Gastrocnemius medialis (tissue), 4 donors: ENCODE measurements around the gene SNORC. TPM values are rescaled to one million over a fixed set of nuclear protein-coding genes. Genes with fewer than 3 reads are reported as not detected.

Experiments used
- ATAC-seq, 2 donors: fragments of 150-250 bp; one replicate each; pipeline ENCODE4 v1.9.1; 2016
- DNase-seq, 2 donors: peaks; one replicate each; pipeline ENCODE4 v3.0.0-alpha.2; 2019
- H3K27ac ChIP-seq, 4 donors: fragments of 200-600 bp; sonication (generic); 1 replicate in 1 of 4; 2 replicates in 3 of 4; pipeline ENCODE4 v1.5.1; 2016 to 2018; ENCODE audit warnings: mild to moderate bottlenecking in 2 of 4, moderate library complexity in 1 of 4
- H3K27me3 ChIP-seq, 3 donors: fragments of 200-600 bp; sonication (generic) in 2 of 3; 1 replicate in 1 of 3; 2 replicates in 2 of 3; pipeline versions ENCODE4 v1.5.1 to v1.6.0; 2016 to 2019; ENCODE audit warnings: mild to moderate bottlenecking in 1 of 3, moderate library complexity in 1 of 3
- H3K36me3 ChIP-seq, 2 donors: fragments of 200-600 bp; sonication (generic) in 1 of 2; one replicate each; pipeline ENCODE4 v1.5.1; 2017 to 2018
- H3K4me1 ChIP-seq, 2 donors: fragments of 200-600 bp; sonication (generic) in 1 of 2; one replicate each; pipeline ENCODE4 v1.5.1; 2016 to 2017; ENCODE audit warnings: mild to moderate bottlenecking in 2 of 2
- H3K4me3 ChIP-seq, 4 donors: fragments of 200-600 bp; sonication (generic) in 3 of 4; 1 replicate in 1 of 4; 2 replicates in 3 of 4; pipeline ENCODE4 v1.5.1; 2016 to 2019; ENCODE audit warnings: mild to moderate bottlenecking in 2 of 4
- H3K9me3 ChIP-seq, 3 donors: fragments of 200-600 bp; sonication (generic) in 2 of 3; 1 replicate in 1 of 3; 2 replicates in 2 of 3; pipeline ENCODE4 v1.5.1; 2016 to 2019
- CTCF ChIP-seq, 5 experiments: fragments of 450-650 bp in 3 of 5; fragments of 200-600 bp in 2 of 5; sonication (generic) in 2 of 5; IDR thresholded peaks in 4 of 5; conservative IDR thresholded peaks in 1 of 5; 1 replicate in 4 of 5; 2 replicates in 1 of 5; pipeline ENCODE4 v1.5.1; 2016 to 2019; ENCODE audit warnings: antibody characterized with exemption in 5 of 5, mild to moderate bottlenecking in 3 of 5, moderate library complexity in 3 of 5
- POLR2A ChIP-seq, 2 donors: fragments of 450-650 bp; IDR thresholded peaks; one replicate each; pipeline ENCODE4 v1.6.1; 2017; ENCODE audit warnings: antibody characterized with exemption in 2 of 2, mild to moderate bottlenecking in 2 of 2, moderate library complexity in 2 of 2
- in situ Hi-C, 4 donors: fragments of 200-750 bp; cut with MboI; loops; one replicate each; pipeline versions ENCODE4 v1.15.0 to v1.8.0; 2017; ENCODE audit warnings: low sequenced_read_pairs in 4 of 4
- intact Hi-C: fragments of 100-400 bp; cut with DNase I; formaldehyde crosslinking; loops from one replicate; pipeline ENCODE4 v1.15.1; 2023; ENCODE audit warnings: low total_unique reads
- total RNA-seq, 4 donors: library from RNA; depleted of rRNA; stranded (reverse); fragments of >200 nt; gene quantifications; one replicate each; pipeline versions ENCODE4 v1.1.0 to v1.2.3, GENCODE V29; 2016

SNORC gene
- total RNA-seq, 4 donors from 2014 or later, result 0.12 to 4.1 (median 1.1) TPM

GRCh38 chr2:232880764-232881351 is 10.8 kb downstream of the SNORC start:
- ATAC-seq (no peak), DNase-seq (no peak)
- no peak for TF ChIP-seq CTCF (IDR thresholded peaks at IDR 0.05 in 4 of 5, conservative IDR thresholded peaks at IDR 0.05 in 1 of 5)
- no peak for TF ChIP-seq POLR2A (IDR thresholded peaks at IDR 0.05)
- peaks cover 0 to under 1% of the 10 kb centered on the region in 2 donors for H3K4me1 ChIP-seq
- H3K9me3 ChIP-seq, result no peaks in the 10 kb centered on the region
- H3K27ac ChIP-seq, result no peak overlapping the region
- in situ Hi-C loops (no loop called here), intact Hi-C loops (no loop called here)
- H3K36me3 ChIP-seq, result no peaks in the 10 kb centered on the region
- no peak overlapping the region for H3K4me3 ChIP-seq
- H3K27me3 ChIP-seq, result no peaks in the 10 kb centered on the region

GRCh38 chr2:232882085-232882484 is 12.0 kb downstream of the SNORC start:
- Histone ChIP-seq H3K36me3 (no peaks in the 10 kb centered on the region), H3K4me1 (no peaks in the 10 kb centered on the region), H3K27ac (no peak overlapping the region), H3K4me3 (no peak overlapping the region), H3K9me3 (no peaks in the 10 kb centered on the region), H3K27me3 (no peaks in the 10 kb centered on the region)
- ATAC-seq (no peak), DNase-seq (no peak)
- intact Hi-C loops, result no loop called here
- TF ChIP-seq POLR2A (IDR thresholded peaks at IDR 0.05), result no peak
- no peak for TF ChIP-seq CTCF (IDR thresholded peaks at IDR 0.05 in 4 of 5, conservative IDR thresholded peaks at IDR 0.05 in 1 of 5)
- in situ Hi-C loops, result no loop called here

GRCh38 chr2:232882505-232883115 is 12.5 kb downstream of the SNORC start:
- DNase-seq (no peak), ATAC-seq (no peak)
- Histone ChIP-seq H3K27ac (no peak overlapping the region), H3K4me1 (no peaks in the 10 kb centered on the region), H3K36me3 (no peaks in the 10 kb centered on the region), H3K4me3 (no peak overlapping the region), H3K9me3 (no peaks in the 10 kb centered on the region), H3K27me3 (no peaks in the 10 kb centered on the region)
- in situ Hi-C loops, result no loop called here
- intact Hi-C loops, result no loop called here
- TF ChIP-seq POLR2A (IDR thresholded peaks at IDR 0.05), result no peak
- no peak for TF ChIP-seq CTCF (IDR thresholded peaks at IDR 0.05 in 4 of 5, conservative IDR thresholded peaks at IDR 0.05 in 1 of 5)

- DNase-seq, result no peak
- ATAC-seq, result no peak
- Histone ChIP-seq H3K27ac (no peak overlapping the region), H3K9me3 (no peaks in the 10 kb centered on the region), H3K4me1 (no peaks in the 10 kb centered on the region), H3K4me3 (no peak overlapping the region), H3K36me3 (no peaks in the 10 kb centered on the region), H3K27me3 (no peaks in the 10 kb centered on the region)
- in situ Hi-C loops, result no loop called here
- intact Hi-C loops, result no loop called here
- no peak for TF ChIP-seq CTCF (IDR thresholded peaks at IDR 0.05 in 4 of 5, conservative IDR thresholded peaks at IDR 0.05 in 1 of 5)
- TF ChIP-seq POLR2A (IDR thresholded peaks at IDR 0.05), result no peak
These were observed 13.2 kb downstream of the SNORC start for GRCh38 chr2:232883116-232883721.
